Activated naive CD8-positive, alpha-beta T cell (primary cell): ENCODE measurements around the gene HSPB1.
A peak's percentile ranks its signal among the peaks of the same experiment; 100 is the strongest.
"Not testable (repeated sequence)": the region's sequence is repeated elsewhere in the genome, so short reads cannot be mapped to it uniquely, and the experiment has no call there.

Source experiments
- H3K27ac Mint-ChIP-seq: one replicate; pipeline ENCODE4 v1.8.0; 2021; ENCODE audit warnings: mixed read lengths
- H3K27me3 Mint-ChIP-seq: one replicate; pipeline ENCODE4 v1.8.0; 2021; ENCODE audit warnings: mixed read lengths
- H3K36me3 Mint-ChIP-seq: one replicate; pipeline ENCODE4 v1.8.0; 2021; ENCODE audit warnings: mixed read lengths
- H3K4me1 Mint-ChIP-seq: one replicate; pipeline ENCODE4 v1.8.0; 2021; ENCODE audit warnings: low read depth, mixed read lengths
- H3K4me3 Mint-ChIP-seq: one replicate; pipeline ENCODE4 v1.8.0; 2021; ENCODE audit warnings: mild to moderate bottlenecking, mixed read lengths
- H3K9me3 Mint-ChIP-seq: one replicate; pipeline ENCODE4 v1.8.0; 2021; ENCODE audit warnings: low read depth, mixed read lengths

HSPB1 gene

DNA sequence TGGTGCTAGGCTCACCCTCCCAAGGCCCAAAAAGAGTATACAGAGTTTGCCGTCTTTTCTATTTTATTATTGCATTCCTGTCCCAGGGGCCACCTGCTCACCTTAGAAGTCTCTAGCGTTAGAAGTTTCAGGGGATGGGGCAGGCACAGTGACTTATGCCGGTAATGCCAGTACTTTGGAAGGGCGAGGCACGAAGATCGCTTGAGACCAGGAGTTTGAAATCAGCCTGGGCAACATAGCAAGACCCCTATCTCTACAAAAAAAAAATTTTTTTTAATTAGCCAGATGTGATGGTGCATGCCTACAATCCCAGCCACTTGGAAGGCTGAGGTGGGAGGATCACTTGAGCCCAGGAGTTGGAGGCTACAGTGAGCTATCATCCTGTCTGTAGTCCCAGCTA is 30.3 kb upstream of the HSPB1 start:
- Mint-ChIP-seq H3K27me3 (peaks cover 11% of the 10 kb centered on the region), H3K27ac (no peak overlapping the region), H3K36me3 (no peaks in the 10 kb centered on the region), H3K4me1 (peaks cover 11% of the 10 kb centered on the region), H3K4me3 (no peak overlapping the region), H3K9me3 (no peaks in the 10 kb centered on the region)

DNA sequence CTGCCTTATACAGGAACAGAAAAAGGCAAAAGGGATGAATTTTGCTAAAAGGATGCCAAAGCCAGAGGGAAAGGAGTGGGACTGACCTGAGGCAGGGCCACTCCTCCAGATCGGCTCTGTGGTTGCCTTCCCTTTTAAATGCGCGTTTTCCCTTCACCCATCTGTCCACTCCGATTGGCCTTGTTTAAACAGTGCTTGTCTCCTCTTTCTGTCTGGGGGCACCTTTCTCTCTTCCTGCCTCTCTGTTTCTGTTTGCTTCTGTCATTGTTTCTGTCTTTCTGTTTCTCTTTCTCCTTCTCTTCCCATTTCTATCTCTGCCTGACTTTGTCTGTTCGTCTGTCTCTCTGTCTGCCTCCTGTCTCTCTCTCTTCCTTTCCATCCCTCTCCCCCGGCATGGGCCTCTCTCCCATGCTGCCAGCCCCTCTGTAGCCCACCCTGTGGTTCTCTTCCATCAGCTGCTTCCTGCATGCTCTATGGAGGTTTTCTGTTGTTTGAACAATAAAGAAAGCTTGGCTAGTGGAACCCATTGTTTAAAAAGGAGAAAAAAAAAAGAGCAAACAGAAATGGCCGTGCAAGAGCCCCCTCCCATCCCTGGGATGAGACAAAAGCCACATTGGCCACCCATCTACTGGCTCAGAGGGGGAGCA is 29.5 kb upstream of the HSPB1 start:
- H3K27ac Mint-ChIP-seq: no peak overlapping the region
- no peaks in the 10 kb centered on the region for H3K9me3 Mint-ChIP-seq
- no peaks in the 10 kb centered on the region for H3K36me3 Mint-ChIP-seq
- peaks cover 9% of the 10 kb centered on the region for H3K27me3 Mint-ChIP-seq
- peaks cover 11% of the 10 kb centered on the region for H3K4me1 Mint-ChIP-seq
- H3K4me3 Mint-ChIP-seq: no peak overlapping the region

DNA sequence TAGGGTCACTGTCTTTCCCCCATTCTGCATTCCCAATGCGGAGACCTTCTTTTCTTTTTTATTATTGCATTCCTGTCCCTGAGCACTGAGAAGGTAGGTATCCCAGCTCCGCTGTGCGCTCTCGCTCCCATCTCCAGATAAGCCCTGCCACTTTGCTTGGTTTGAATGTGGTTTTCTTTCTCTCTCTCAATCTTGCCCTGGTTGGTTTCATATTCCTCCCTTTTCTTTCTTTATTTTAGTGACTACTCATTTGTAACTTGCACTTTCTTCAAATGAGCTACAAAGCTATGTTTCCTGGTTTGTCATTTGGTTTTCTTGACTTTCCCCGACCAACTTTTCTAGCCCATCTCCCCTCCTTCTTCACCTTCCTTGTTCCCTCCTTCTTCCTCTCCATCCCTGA is 29.0 kb upstream of the HSPB1 start:
- Mint-ChIP-seq H3K9me3 (no peaks in the 10 kb centered on the region), H3K27ac (no peak overlapping the region), H3K4me1 (peaks cover 9% of the 10 kb centered on the region), H3K27me3 (peaks cover 7% of the 10 kb centered on the region), H3K4me3 (no peak overlapping the region), H3K36me3 (no peaks in the 10 kb centered on the region)

DNA sequence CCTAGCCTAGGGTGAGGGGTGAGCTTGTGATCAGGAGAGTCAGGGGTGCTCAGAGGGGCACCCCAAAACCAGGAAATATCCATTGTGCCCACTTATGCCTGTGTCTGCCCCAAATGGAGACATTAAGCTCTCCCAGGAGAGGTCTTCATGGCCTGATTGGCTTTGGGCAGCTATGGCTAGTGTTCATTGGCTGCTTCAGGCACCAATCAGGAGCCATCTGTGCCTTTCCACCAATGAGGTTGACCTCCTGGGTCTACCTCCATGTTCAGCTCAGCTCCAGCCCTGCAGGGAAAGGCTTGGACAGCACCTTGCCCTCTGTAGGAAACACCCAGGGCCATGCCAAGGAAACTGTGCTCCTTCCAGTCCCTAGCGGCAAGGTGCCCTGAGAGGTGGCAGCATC is 23.9 kb upstream of the HSPB1 start:
- no peaks in the 10 kb centered on the region for H3K36me3 Mint-ChIP-seq
- H3K4me3 Mint-ChIP-seq: no peak overlapping the region
- peaks cover 13% of the 10 kb centered on the region for H3K4me1 Mint-ChIP-seq
- no peak overlapping the region for H3K27ac Mint-ChIP-seq
- peaks cover 17% of the 10 kb centered on the region for H3K27me3 Mint-ChIP-seq
- H3K9me3 Mint-ChIP-seq: no peaks in the 10 kb centered on the region

DNA sequence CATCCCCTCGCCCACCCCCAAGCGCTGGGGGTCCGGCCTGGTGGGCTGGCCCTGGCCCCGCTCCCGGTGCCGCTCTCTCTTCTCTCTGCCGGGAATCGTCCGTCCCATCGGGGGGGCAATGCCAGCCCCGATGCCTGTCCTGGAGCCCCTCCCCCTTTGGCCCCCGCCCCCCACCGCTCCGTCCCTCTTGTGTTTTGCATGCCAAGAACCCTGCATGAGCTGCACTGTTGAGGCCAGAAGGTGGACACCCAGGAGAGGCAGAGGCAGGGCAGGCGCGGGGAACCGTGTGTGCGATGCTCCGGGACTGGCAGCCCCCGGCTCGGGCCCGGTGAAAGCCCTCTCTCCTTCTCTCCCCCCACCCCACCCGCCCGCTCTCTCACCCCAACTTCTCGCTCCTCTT is 22.1 kb upstream of the HSPB1 start:
- Mint-ChIP-seq H3K27ac (no peak overlapping the region), H3K36me3 (no peaks in the 10 kb centered on the region), H3K9me3 (no peaks in the 10 kb centered on the region), H3K4me3 (peak overlapping the region; percentile 83), H3K27me3 (peaks cover 25% of the 10 kb centered on the region), H3K4me1 (peaks cover 13% of the 10 kb centered on the region)

DNA sequence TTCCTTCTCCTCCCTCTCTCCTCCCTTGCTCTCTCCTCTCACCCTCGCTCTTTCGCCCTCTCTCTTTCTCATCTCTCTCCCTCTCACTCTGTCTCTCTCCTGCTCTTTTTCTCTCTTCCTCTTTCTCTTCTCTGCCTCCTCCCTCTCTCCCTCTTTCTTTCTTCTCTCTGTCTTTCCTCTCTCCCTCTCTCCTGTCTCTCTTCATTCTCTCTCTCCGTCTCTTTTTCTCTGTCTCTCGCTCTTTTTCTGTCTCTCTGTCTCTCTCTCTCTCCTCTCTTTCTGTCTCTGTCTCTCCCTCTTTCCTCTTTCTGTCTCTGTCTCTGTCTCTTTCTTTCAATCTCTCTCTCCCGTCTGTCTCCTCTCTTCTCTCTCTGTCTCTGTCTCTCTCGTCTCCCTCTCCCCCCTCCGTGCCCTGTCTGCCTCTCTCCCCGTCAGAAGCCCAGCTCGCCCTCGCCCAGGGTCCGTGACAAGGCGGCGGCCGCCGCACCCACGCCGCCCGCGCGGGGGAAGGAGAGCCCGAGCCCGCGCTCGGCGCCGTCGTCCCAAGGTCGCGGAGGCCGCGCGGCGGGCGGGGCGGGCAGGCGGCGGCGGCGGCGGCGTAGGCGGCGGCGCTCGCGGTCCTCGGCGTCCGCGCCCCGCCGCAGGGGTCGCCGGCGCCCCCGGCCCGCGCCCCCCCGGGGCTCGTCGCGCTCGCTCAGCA is 21.3 kb upstream of the HSPB1 start:
- Mint-ChIP-seq H3K4me3 (peak overlapping the region; percentile 83), H3K36me3 (no peaks in the 10 kb centered on the region), H3K27me3 (peaks cover 25% of the 10 kb centered on the region), H3K9me3 (no peaks in the 10 kb centered on the region), H3K27ac (no peak overlapping the region), H3K4me1 (peaks cover 13% of the 10 kb centered on the region)

DNA sequence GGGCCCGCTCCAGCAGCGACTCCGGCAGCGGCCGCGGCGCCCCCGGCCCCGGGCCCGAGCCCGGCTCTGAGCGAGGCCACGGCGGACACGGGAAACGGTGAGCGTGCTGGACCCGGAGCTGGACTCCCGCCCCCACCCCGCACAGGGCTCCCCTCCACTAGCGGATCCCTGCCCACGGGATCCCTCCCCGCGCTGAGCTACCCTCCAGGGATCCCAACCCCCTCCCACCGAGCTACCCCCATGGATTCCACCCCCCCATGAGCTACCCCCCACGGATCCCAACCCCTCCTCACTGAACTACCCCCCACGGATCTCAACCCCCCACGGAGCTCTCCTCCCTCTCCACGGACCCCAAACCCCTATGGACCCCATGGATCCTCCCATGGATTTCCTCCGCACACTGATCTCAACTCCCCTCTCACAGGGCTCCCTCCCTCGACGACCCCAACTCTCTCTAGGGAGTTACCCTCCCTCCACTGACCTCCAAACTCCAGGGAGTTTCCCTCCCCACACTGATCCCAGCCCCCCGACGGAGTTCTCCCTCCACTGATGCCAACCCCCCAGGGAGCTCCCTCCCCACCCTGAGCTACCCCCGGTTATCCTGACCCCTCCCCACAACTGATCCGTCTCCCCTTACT is 20.6 kb upstream of the HSPB1 start:
- H3K27ac Mint-ChIP-seq: no peak overlapping the region
- H3K9me3 Mint-ChIP-seq: no peaks in the 10 kb centered on the region
- H3K27me3 Mint-ChIP-seq: peaks cover 24% of the 10 kb centered on the region
- H3K4me1 Mint-ChIP-seq: peaks cover 13% of the 10 kb centered on the region
- peak overlapping the region; percentile 73 for H3K4me3 Mint-ChIP-seq
- H3K36me3 Mint-ChIP-seq: no peaks in the 10 kb centered on the region

DNA sequence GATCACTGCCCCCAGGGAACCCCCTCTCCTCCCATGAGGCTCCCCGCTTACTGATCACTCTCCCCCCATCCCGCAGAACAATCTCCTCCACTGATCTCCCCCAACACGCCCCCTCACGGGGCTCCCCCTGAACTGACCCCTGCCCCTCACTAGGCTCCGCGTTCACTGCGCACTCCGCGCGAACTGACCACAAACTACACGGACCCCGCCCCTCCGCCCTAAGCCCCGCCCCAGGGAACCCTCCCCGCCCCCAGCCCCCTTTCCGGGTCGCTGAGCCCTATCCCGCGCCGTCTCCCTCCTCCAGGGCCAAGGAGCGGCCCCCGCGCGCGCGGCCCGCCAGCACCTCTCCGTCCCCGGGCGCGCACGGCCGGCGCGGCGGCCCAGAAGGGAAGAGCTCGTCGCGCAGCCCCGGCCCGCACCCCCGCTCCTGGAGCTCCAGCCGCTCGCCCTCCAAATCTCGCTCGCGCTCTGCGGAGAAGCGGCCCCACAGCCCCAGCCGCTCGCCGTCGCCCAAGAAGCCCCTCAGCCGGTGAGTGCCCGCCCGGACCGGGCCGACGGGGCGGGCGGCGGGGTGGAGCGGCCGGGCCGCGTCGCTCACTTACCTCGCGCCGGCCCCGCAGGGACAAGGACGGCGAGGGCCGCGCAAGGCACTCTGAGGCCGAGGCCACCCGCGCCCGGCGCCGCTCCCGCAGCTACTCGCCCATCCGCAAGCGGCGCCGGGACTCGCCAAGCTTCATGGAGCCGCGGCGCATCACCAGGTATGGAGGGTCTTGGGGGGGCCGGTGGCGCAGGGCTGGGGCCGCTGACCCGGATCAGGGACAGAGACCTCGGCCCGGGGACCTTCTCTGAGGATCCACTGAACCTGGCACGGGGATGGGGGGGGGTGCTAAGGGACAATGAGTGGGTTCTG is 19.9 kb upstream of the HSPB1 start:
- peaks cover 13% of the 10 kb centered on the region for H3K4me1 Mint-ChIP-seq
- no peaks in the 10 kb centered on the region for H3K36me3 Mint-ChIP-seq
- peak overlapping the region; percentile 73 for H3K4me3 Mint-ChIP-seq
- no peaks in the 10 kb centered on the region for H3K9me3 Mint-ChIP-seq
- H3K27me3 Mint-ChIP-seq: peaks cover 21% of the 10 kb centered on the region
- H3K27ac Mint-ChIP-seq: no peak overlapping the region

DNA sequence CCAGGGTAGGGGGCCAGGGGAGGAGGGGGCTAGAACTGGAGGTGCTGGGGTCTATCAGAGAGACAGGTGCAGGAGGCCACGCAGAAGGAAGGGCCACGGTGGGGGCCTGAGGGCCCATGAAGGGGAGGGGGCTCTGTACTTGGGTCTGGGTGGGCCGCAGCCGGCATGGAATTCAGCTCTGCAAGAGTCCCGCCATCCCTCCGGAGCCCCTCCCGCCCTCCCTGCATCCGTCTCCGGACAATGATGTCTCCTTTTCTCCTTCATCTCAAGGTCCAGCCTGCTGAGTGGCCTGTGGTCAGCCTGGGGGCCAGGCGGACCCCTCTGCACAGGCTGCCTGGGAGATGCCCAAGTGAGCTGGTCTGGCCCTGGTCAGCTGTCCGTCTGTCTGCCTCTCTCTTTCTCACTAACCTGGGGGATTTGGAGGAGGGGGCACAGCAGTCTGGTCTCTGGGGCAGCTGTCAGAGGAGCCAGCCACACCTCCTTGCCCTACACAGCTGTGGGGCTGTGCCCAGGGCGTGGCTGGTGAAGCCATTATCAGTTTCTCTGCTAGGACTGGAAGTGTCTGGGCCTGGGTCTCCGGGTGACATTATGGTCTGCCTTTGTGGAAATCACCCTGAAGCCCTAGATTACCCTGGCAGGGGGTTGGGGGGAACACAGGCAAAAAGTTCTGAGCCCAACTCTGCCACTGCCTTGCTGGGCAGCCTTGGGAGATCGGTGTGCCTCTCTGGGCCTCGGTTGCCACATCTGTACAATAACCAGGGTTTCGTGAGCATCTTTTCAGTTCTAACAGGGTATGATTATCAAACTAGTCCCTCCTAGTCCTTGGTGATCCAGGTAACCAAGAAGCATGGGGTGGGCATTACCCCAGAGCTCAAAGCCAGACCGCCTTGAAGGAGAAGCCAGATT is 19.0 kb upstream of the HSPB1 start:
- Mint-ChIP-seq H3K4me3 (peak overlapping the region; percentile 75), H3K27ac (no peak overlapping the region), H3K36me3 (no peaks in the 10 kb centered on the region), H3K9me3 (no peaks in the 10 kb centered on the region), H3K27me3 (peaks cover 21% of the 10 kb centered on the region), H3K4me1 (peaks cover 13% of the 10 kb centered on the region)

DNA sequence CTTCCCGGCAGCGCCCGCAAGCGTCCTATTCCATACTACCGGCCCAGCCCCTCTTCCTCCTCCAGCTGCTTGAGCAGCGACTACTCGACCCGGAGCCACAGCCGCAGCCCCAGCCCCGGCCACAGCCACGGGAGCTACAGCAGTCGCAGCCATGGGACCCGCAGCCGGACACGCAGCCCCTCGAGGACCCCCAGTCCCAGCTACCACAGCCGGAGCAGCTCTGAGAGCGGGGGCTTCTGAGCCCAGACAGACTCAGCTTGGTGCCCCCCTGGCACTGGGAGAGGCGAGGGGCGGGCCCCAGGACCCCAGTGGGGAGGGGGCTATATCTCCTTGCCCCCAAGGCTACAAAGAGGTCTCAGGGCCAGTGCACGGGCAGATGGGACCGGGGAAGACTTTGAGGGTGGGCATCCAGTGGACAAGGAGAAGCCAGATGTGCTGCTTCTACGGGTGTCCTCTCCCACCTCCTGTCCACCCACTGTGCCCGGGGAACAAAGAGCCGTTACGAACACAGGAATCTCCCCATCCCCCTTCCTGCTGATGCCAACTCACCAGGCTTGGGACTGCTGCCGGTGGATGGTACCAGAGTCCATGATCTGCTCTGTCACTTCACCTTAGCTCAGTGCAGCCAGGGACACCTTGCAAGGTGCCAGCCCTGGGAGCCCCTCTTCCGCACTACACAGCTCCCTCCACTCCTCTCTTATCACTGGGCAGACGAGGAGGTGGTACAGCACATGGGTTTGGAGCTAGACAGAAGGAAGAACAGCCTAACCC is 16.7 kb upstream of the HSPB1 start:
- no peaks in the 10 kb centered on the region for H3K9me3 Mint-ChIP-seq
- no peak overlapping the region for H3K4me3 Mint-ChIP-seq
- no peaks in the 10 kb centered on the region for H3K36me3 Mint-ChIP-seq
- peaks cover 11% of the 10 kb centered on the region for H3K4me1 Mint-ChIP-seq
- peaks cover 15% of the 10 kb centered on the region for H3K27me3 Mint-ChIP-seq
- no peak overlapping the region for H3K27ac Mint-ChIP-seq

DNA sequence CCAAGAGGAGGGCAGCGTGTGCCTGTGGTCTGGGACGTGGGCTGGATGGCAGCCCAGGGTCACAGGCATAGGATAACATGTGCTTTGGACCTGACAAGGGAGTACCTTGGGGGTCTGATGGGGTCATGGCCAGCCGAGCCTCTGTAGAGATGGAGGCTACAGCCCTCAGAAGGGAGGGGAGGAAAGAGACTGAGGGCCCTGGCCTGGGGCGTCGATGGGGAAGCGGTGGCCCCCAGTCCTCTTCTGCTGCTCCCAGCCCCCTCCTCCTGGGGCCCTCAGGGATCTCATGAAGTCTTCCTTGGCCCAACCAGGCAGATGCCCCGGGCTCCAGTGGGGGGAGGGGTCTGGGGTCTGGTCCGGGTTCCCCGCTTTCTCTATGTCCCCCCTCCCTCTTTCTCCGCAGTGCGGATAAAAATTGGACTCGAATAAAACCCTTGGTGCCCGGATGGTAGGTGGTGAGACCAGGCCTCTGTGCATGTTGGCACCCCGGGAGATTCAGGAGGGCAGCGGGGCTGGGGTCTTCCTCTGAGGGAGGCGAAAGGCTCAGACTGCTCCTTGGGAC is 15.6 kb upstream of the HSPB1 start:
- Mint-ChIP-seq H3K4me3 (no peak overlapping the region), H3K4me1 (peaks cover 15% of the 10 kb centered on the region), H3K27ac (no peak overlapping the region), H3K27me3 (peaks cover 11% of the 10 kb centered on the region), H3K9me3 (no peaks in the 10 kb centered on the region), H3K36me3 (no peaks in the 10 kb centered on the region)

DNA sequence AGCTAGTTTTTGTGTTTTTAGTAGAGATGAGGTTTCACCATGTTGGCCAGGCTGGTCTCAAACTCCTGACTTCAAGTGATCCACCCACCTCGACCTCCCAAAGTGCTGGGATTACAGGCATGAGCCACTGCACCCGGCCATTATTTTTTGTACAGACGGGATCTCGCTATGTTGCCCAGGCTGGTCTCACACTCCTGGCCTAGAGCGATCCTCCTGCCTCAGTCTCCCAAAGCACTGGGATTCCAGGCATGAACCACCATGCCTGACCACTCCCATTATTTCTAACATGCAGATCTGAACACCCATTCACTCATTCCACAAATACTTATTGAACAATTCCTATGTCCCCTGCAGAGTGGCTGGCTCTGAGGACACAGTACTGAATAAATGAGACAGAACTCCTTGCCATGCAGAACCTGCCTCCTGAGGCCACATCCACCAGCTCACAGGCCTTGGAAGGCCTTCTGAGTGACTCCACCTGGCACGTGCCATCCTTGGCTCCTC is 11.6 kb upstream of the HSPB1 start:
- not testable (repeated sequence) for H3K27ac Mint-ChIP-seq, H3K4me3 Mint-ChIP-seq

More for the DNA sequence above, 11.6 kb upstream of the HSPB1 start:
- not testable (repeated sequence) for H3K9me3 Mint-ChIP-seq, H3K36me3 Mint-ChIP-seq, H3K27me3 Mint-ChIP-seq, H3K4me1 Mint-ChIP-seq
